SU-DHL-6 (cell line): Measurements from ENCODE around the gene C20orf96.

ENCODE experiments used
- H2AFZ ChIP-seq: fragments of 200-600 bp; sonication (generic); 2 replicates; pipeline ENCODE4 v1.6.1; 2014; ENCODE audit warnings: low read depth, mild to moderate bottlenecking, moderate library complexity, mixed read lengths, antibody characterized with exemption, low read length; ENCODE audit not compliant: severe bottlenecking
- H3F3A ChIP-seq: fragments of 200-600 bp; shearing (Covaris generic); 2 replicates; pipeline ENCODE4 v1.6.0; 2016; ENCODE audit warnings: antibody characterized with exemption, mild to moderate bottlenecking; ENCODE audit not compliant: insufficient read depth
- H3K27ac ChIP-seq: fragments of 200-600 bp; sonication (generic); 2 replicates; pipeline ENCODE4 v1.5.1; 2016; ENCODE audit warnings: low read depth, mild to moderate bottlenecking, low read length, moderate library complexity, mixed read lengths
- H3K27me3 ChIP-seq: fragments of 200-600 bp; sonication (generic), shearing (Covaris generic); 2 replicates; pipeline ENCODE4 v1.6.0; 2014; ENCODE audit warnings: mild to moderate bottlenecking, low read length
- H3K36me3 ChIP-seq: fragments of 200-600 bp; sonication (generic); 2 replicates; pipeline ENCODE4 v1.6.1; 2014; ENCODE audit warnings: mild to moderate bottlenecking, low read length, mixed read lengths
- H3K4me2 ChIP-seq: fragments of 300-600, 200-600 bp; shearing (Covaris generic), sonication (generic); 2 replicates; pipeline ENCODE4 v1.6.0; 2014; ENCODE audit warnings: low read length, low read depth, mild to moderate bottlenecking; ENCODE audit not compliant: poor library complexity, severe bottlenecking
- H3K4me3 ChIP-seq: fragments of 200-600 bp; sonication (generic); 2 replicates; pipeline ENCODE4 v1.5.1; 2014; ENCODE audit warnings: antibody characterized with exemption, low read length, mild to moderate bottlenecking, mixed read lengths; ENCODE audit not compliant: insufficient read depth, poor library complexity, severe bottlenecking
- H3K79me2 ChIP-seq: fragments of 200-600 bp; sonication (generic); 2 replicates; pipeline ENCODE4 v1.6.1; 2014; ENCODE audit warnings: mild to moderate bottlenecking, low read length, moderate library complexity; ENCODE audit not compliant: insufficient read depth
- H3K9ac ChIP-seq: fragments of 200-600 bp; sonication (generic); 2 replicates; pipeline ENCODE4 v1.7.0; 2014; ENCODE audit warnings: mild to moderate bottlenecking, low read length
- H3K9me2 ChIP-seq: fragments of 200-600 bp; sonication (generic); replicated peaks from 2 replicates; pipeline ENCODE4 v1.6.1; 2014; ENCODE audit warnings: low read length; ENCODE audit not compliant: insufficient read depth
- H3K9me3 ChIP-seq: fragments of 200-600 bp; sonication (generic); 2 replicates; pipeline ENCODE4 v1.6.1; 2014; ENCODE audit warnings: low read length, mixed read lengths; ENCODE audit not compliant: insufficient read depth
- H4K20me1 ChIP-seq: fragments of 200-600 bp; sonication (generic); 2 replicates; pipeline ENCODE4 v1.6.1; 2014; ENCODE audit warnings: low read depth, mild to moderate bottlenecking, antibody characterized with exemption, low read length, moderate library complexity, mixed read lengths
- CTCF ChIP-seq: fragments of 200-600 bp; sonication (generic); IDR thresholded peaks from one replicate; pipeline ENCODE4 v1.5.1; 2017; ENCODE audit warnings: antibody characterized with exemption, mild to moderate bottlenecking, low read length, moderate library complexity; ENCODE audit not compliant: insufficient read depth, poor library complexity, severe bottlenecking
- EZH2phosphoT487 ChIP-seq: fragments of 200-600 bp; sonication (generic), shearing (Covaris generic); conservative IDR thresholded peaks from 2 replicates; pipeline ENCODE4 v1.6.1; 2018; ENCODE audit warnings: mild to moderate bottlenecking, antibody characterized with exemption, low read length, moderate library complexity, mixed read lengths

C20orf96 gene

GRCh38 chr20:295804-296203, 5.3 kb upstream of the C20orf96 start:
- Histone ChIP-seq H3K4me3 (no peak overlapping the region), H3K9ac (no peak overlapping the region)
- TF ChIP-seq EZH2phosphoT487 (no peak), CTCF (no peak)

GRCh38 chr20:294602-295001, 4.1 kb upstream of the C20orf96 start:
- Histone ChIP-seq H2AFZ (no peak overlapping the region), H4K20me1 (no peaks in the 10 kb centered on the region; the same call in 1 of the 2 replicates), H3K36me3 (no peaks in the 10 kb centered on the region), H3K9me3 (no peaks in the 10 kb centered on the region), H3K79me2 (peaks cover 14% of the 10 kb centered on the region; the same call in 1 of the 2 replicates), H3K9ac (no peak overlapping the region), H3K4me2 (no peak overlapping the region), H3K9me2 (no peaks in the 10 kb centered on the region), H3K4me3 (no peak overlapping the region), H3F3A (peaks cover 14% of the 10 kb centered on the region; the same call in 1 of the 2 replicates), H3K27ac (no peak overlapping the region), H3K27me3 (no peaks in the 10 kb centered on the region)
- TF ChIP-seq CTCF (no peak), EZH2phosphoT487 (no peak)

More at GRCh38 chr20:295804-296203, 5.3 kb upstream of the C20orf96 start:
- Histone ChIP-seq H3K27ac (no peak overlapping the region), H3K27me3 (no peaks in the 10 kb centered on the region), H3K9me2 (no peaks in the 10 kb centered on the region), H3K36me3 (no peaks in the 10 kb centered on the region), H3K9me3 (no peaks in the 10 kb centered on the region), H2AFZ (no peak overlapping the region), H3K4me2 (no peak overlapping the region), H3F3A (peaks cover 23% of the 10 kb centered on the region; the same call in 1 of the 2 replicates), H4K20me1 (no peaks in the 10 kb centered on the region; the same call in 1 of the 2 replicates), H3K79me2 (peaks cover 17% of the 10 kb centered on the region; the same call in 1 of the 2 replicates)

GRCh38 chr20:289693-290083, 862 bp downstream of the C20orf96 start:
- Histone ChIP-seq H3K79me2 (no peaks in the 10 kb centered on the region), H3K27ac (no peak overlapping the region), H3K9ac (peak overlapping the region; percentile 87), H3K9me2 (no peaks in the 10 kb centered on the region), H2AFZ (peak overlapping the region; percentile 97), H3K4me2 (peak overlapping the region; percentile 67), H3K9me3 (no peaks in the 10 kb centered on the region), H4K20me1 (no peaks in the 10 kb centered on the region), H3F3A (no peaks in the 10 kb centered on the region), H3K4me3 (peak overlapping the region; percentile 82), H3K27me3 (no peaks in the 10 kb centered on the region), H3K36me3 (no peaks in the 10 kb centered on the region)
- no peak for TF ChIP-seq EZH2phosphoT487
- no peak for TF ChIP-seq CTCF
